ENCODE results near the gene MUC20.

GRCh38 chr3:195762249-195762585 lies 41.4 kb downstream of the MUC20 start:
- no peak for TF ChIP-seq TAF1 (IDR thresholded peaks at IDR 0.05; ENCODE audit: borderline replicate concordance, low read depth, low read length)
- TF ChIP-seq POLR2A (IDR thresholded peaks at IDR 0.05; ENCODE audit: low read depth, low read length), result no peak

All from GM12892 (cell line).